Naive thymus-derived CD4-positive, alpha-beta T cell (primary cell): ENCODE measurements around the gene GSTM1. TPM values are rescaled to one million over a fixed set of nuclear protein-coding genes. Genes with fewer than 3 reads are reported as not detected.

ENCODE experiments used
- ATAC-seq: fragments of 150-1000 bp; cut with Tn5 transposase; 2 replicates; pipeline ENCODE4 v1.10.0; 2021; ENCODE audit warnings: mild to moderate bottlenecking, moderate library complexity
- CTCF ChIA-PET: fragments of 350-600 bp; sonication (Branson Sonifier 250); formaldehyde crosslinking; loops from one replicate; lab custom pipeline; 2021; ENCODE audit warnings: antibody characterized with exemption; lab: Charles Lee
- POLR2A ChIA-PET: fragments of 350-600 bp; sonication (Branson Sonifier 250); formaldehyde crosslinking; loops from one replicate; lab custom pipeline; 2021; ENCODE audit warnings: antibody characterized with exemption, inconsistent platforms; lab: Charles Lee
- DNase-seq, 9 donors: peaks; one replicate each; pipeline versions ENCODE4 v3.0.0 to v3.0.0-alpha.2; 2020 to 2022; ENCODE audit warnings: mixed read lengths in 1 of 9
- H3K27ac ChIP-seq: one replicate; pipeline ENCODE4 v1.7.0; 2013; ENCODE audit warnings: mild to moderate bottlenecking, low read depth, low read length, moderate library complexity
- H3K27me3 ChIP-seq, 2 donors: one replicate each; pipeline ENCODE4 v1.7.0; 2013; ENCODE audit warnings: low read length in 2 of 2, mild to moderate bottlenecking in 2 of 2, moderate library complexity in 2 of 2; ENCODE audit not compliant: control insufficient read depth in 2 of 2, insufficient read depth in 2 of 2
- H3K36me3 ChIP-seq, 3 experiments: 1 replicate in 2 of 3; 2 replicates in 1 of 3; pipeline ENCODE4 v1.7.0; 2013; ENCODE audit warnings: low read length in 3 of 3, mild to moderate bottlenecking in 3 of 3, moderate library complexity in 1 of 3; ENCODE audit not compliant: insufficient read depth in 3 of 3, control insufficient read depth in 2 of 3
- H3K4me1 ChIP-seq, 2 donors: one replicate each; pipeline ENCODE4 v1.7.0; 2013; ENCODE audit warnings: low read length in 2 of 2, mild to moderate bottlenecking in 2 of 2, moderate library complexity in 1 of 2; ENCODE audit not compliant: control insufficient read depth in 2 of 2, insufficient read depth in 2 of 2
- H3K4me3 ChIP-seq: 2 replicates; pipeline ENCODE4 v1.7.0; 2013; ENCODE audit warnings: mild to moderate bottlenecking, low read length
- H3K9me3 ChIP-seq, 3 experiments: 1 replicate in 2 of 3; 2 replicates in 1 of 3; pipeline ENCODE4 v1.7.0; 2013; ENCODE audit warnings: low read length in 3 of 3; ENCODE audit not compliant: control insufficient read depth in 2 of 3
- H3K27ac Mint-ChIP-seq, 9 donors: one replicate each; pipeline ENCODE4 v1.8.0; 2020 to 2022; ENCODE audit warnings: mixed read lengths in 9 of 9, mild to moderate bottlenecking in 8 of 9, moderate library complexity in 5 of 9, inconsistent platforms in 2 of 9
- H3K27me3 Mint-ChIP-seq, 5 donors: one replicate each; pipeline ENCODE4 v1.8.0; 2021 to 2022; ENCODE audit warnings: mixed read lengths in 5 of 5, mild to moderate bottlenecking in 1 of 5
- H3K36me3 Mint-ChIP-seq, 5 donors: one replicate each; pipeline ENCODE4 v1.8.0; 2020 to 2022; ENCODE audit warnings: mixed read lengths in 5 of 5, mild to moderate bottlenecking in 3 of 5, inconsistent platforms in 1 of 5
- H3K4me1 Mint-ChIP-seq, 7 donors: one replicate each; pipeline ENCODE4 v1.8.0; 2020 to 2022; ENCODE audit warnings: mixed read lengths in 7 of 7, mild to moderate bottlenecking in 3 of 7, inconsistent platforms in 1 of 7
- H3K4me3 Mint-ChIP-seq, 10 donors: one replicate each; pipeline ENCODE4 v1.8.0; 2020 to 2022; ENCODE audit warnings: mild to moderate bottlenecking in 10 of 10, mixed read lengths in 10 of 10, moderate library complexity in 6 of 10, inconsistent platforms in 2 of 10
- H3K9me3 Mint-ChIP-seq, 11 donors: one replicate each; pipeline ENCODE4 v1.8.0; 2020 to 2022; ENCODE audit warnings: mixed read lengths in 11 of 11, mild to moderate bottlenecking in 4 of 11, inconsistent platforms in 1 of 11, moderate library complexity in 1 of 11
- intact Hi-C, 2 donors: fragments of 100-400 bp; cut with micrococcal nuclease; formaldehyde crosslinking; loops; one replicate each; pipeline ENCODE4 v1.15.1; 2023
- polyA plus RNA-seq, 2 donors: library from polyadenylated mRNA; unstranded; fragments of 300-500 nt; fragmentation: Illumina TruSeq; gene quantifications; one replicate each; pipeline ENCODE4 v1.2.3, GENCODE V29; 2021
- total RNA-seq, 6 experiments: library from RNA in 5 of 6; stranded (reverse) in 5 of 6; gene quantifications; 1 replicate in 5 of 6; 2 replicates in 1 of 6; pipeline ENCODE4 v1.2.3 and lab custom pipeline; 2021 to 2026

The GSTM1 gene
- total and polyA plus RNA-seq, 7 experiments from 2014 or later: 45.9 to 83.6 (median 62.4) TPM; not detected in 4

- Histone ChIP-seq H3K36me3 (no peaks in the 10 kb centered on the region), H3K27me3 (no peaks in the 10 kb centered on the region), H3K4me1 (peaks cover 3 to 6% of the 10 kb centered on the region in 2 donors), H3K27ac (no peak overlapping the region), H3K9me3 (no peaks in the 10 kb centered on the region), H3K4me3 (no peak overlapping the region)
- peaks cover 7 to 15% (median 10%) of the 10 kb centered on the region in 7 donors for H3K4me1 Mint-ChIP-seq
- no peaks in the 10 kb centered on the region for H3K9me3 Mint-ChIP-seq
- no peak overlapping the region for H3K4me3 Mint-ChIP-seq
- ATAC-seq (no peak), DNase-seq (no peak)
- intact Hi-C loops: no loop called here
- ChIA-PET POLR2A (interaction anchor here (1.3 kb wide), 1 partner anchor 9 kb away, joined by 3 read pairs; no protein-coding TSS in a partner anchor), CTCF (interaction anchor here (0.6 to 6.1 kb wide), 7 partner anchors 11 to 988 kb away, joined by 3 to 42 read pairs (median 6); partner anchors contain the start of gene AHCYL1)
- H3K27me3 Mint-ChIP-seq: peaks cover 0 to 41% (median 3%) of the 10 kb centered on the region in 5 donors
- H3K36me3 Mint-ChIP-seq: no peaks in the 10 kb centered on the region
- no peak overlapping the region for H3K27ac Mint-ChIP-seq
Measured at GRCh38 chr1:109650609-109651008, 37.0 kb upstream of the GSTM1 start.

DNA sequence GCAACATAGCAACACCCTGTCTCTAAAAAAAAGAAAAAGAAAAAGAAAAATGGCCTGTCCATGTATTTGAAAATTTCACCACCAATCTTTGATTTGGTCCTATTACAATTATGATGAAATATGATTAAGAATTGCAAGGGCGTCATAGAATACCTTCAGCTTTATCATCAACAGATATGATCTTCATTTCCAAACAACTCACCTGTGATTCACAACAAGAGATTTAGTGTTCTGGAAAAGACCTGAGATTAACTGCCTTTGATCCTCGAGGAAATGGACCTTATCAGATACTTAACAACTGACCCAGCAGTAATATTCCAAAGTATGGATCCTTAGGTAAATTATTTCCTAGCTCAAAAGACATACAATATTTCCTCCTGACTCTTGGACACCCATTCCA is 35.2 kb upstream of the GSTM1 start:
- ATAC-seq (no peak), DNase-seq (no peak)
- Mint-ChIP-seq H3K4me3 (no peak overlapping the region), H3K9me3 (no peaks in the 10 kb centered on the region), H3K27me3 (peaks cover 0 to 38% (median 3%) of the 10 kb centered on the region in 5 donors), H3K36me3 (no peaks in the 10 kb centered on the region), H3K4me1 (peaks cover 10 to 29% (median 23%) of the 10 kb centered on the region in 7 donors), H3K27ac (no peak overlapping the region)
- Histone ChIP-seq H3K27ac (no peak overlapping the region), H3K9me3 (no peaks in the 10 kb centered on the region), H3K4me3 (no peak overlapping the region), H3K36me3 (peaks cover 0 to 5% (median 0%) of the 10 kb centered on the region in 3 experiments), H3K27me3 (no peaks in the 10 kb centered on the region), H3K4me1 (peaks cover 6 to 9% of the 10 kb centered on the region in 2 donors)
- intact Hi-C loops: no loop called here
- ChIA-PET POLR2A (no interaction called here), CTCF (interaction anchor here (0.7 to 6.1 kb wide), 5 partner anchors 9 to 332 kb away, joined by 4 to 42 read pairs (median 5); partner anchors contain the start of gene AHCYL1)

- Histone ChIP-seq H3K4me3 (no peak overlapping the region), H3K36me3 (peaks cover 0 to 5% (median 0%) of the 10 kb centered on the region in 3 experiments), H3K9me3 (no peaks in the 10 kb centered on the region), H3K4me1 (peaks cover 6 to 9% of the 10 kb centered on the region in 2 donors), H3K27ac (no peak overlapping the region), H3K27me3 (no peaks in the 10 kb centered on the region)
- Mint-ChIP-seq H3K9me3 (no peaks in the 10 kb centered on the region), H3K27me3 (peaks cover 0 to 38% (median 3%) of the 10 kb centered on the region in 5 donors), H3K4me1 (peaks cover 10 to 32% (median 24%) of the 10 kb centered on the region in 7 donors), H3K4me3 (peak overlapping the region in 2 of 10 donors; percentile 51 to 94), H3K27ac (peak overlapping the region in 1 of 9 donors; percentile 36), H3K36me3 (peaks cover 0 to 1% (median 0%) of the 10 kb centered on the region in 5 donors)
- CTCF ChIA-PET: interaction anchor here (1.2 to 6.1 kb wide), 3 partner anchors 10 to 122 kb away, joined by 4 to 42 read pairs (median 21); no protein-coding TSS in a partner anchor
- DNase-seq: no peak
- no peak for ATAC-seq
- POLR2A ChIA-PET: no interaction called here
- intact Hi-C loops: no loop called here
Measured at GRCh38 chr1:109653306-109653705, 34.3 kb upstream of the GSTM1 start.

DNA sequence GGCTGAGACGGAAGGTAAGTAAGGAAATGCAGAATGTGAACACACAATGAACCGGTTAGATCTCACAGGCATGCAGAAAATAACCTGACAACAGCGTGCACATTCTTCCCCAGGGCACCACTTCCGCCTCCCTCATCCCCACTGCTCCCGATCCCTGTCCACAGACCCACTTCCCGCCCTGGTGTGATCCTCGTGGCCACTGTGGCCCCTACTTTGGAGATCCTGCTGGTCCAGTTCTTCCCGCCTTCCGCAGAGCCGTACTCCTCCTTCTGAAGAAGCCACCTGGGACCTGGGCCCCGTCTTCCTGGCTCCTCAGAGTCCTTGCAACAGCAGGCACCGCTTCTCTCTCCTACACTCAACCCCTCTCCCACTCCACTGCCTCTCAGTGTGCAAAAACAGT is 33.1 kb upstream of the GSTM1 start:
- H3K27ac Mint-ChIP-seq: peak overlapping the region in 2 of 9 donors; percentile 53 to 85
- no peaks in the 10 kb centered on the region for H3K9me3 Mint-ChIP-seq
- H3K27ac ChIP-seq: no peak overlapping the region
- peaks cover 0 to 38% (median 0%) of the 10 kb centered on the region in 5 donors for H3K27me3 Mint-ChIP-seq
- no peaks in the 10 kb centered on the region for H3K27me3 ChIP-seq
- peaks cover 6 to 9% of the 10 kb centered on the region in 2 donors for H3K4me1 ChIP-seq
- no peak for DNase-seq
- intact Hi-C loops: no loop called here
- peaks cover 0 to 6% (median 0%) of the 10 kb centered on the region in 5 donors for H3K36me3 Mint-ChIP-seq
- H3K4me3 ChIP-seq: no peak overlapping the region
- peaks cover 10 to 36% (median 24%) of the 10 kb centered on the region in 7 donors for H3K4me1 Mint-ChIP-seq
- ChIA-PET CTCF (interaction anchor here (1.1 to 5.2 kb wide), 2 partner anchors 12 to 120 kb away, joined by 3 to 41 read pairs; no protein-coding TSS in a partner anchor), POLR2A (interaction anchor here (0.7 kb wide), 1 partner anchor 191 kb away, joined by 4 read pairs; no protein-coding TSS in a partner anchor)
- no peaks in the 10 kb centered on the region for H3K9me3 ChIP-seq
- H3K36me3 ChIP-seq: peaks cover 0 to 5% (median 0%) of the 10 kb centered on the region in 3 experiments
- no peak for ATAC-seq
- peak overlapping the region in 6 of 10 donors; percentile 7 to 94 (median 70) for H3K4me3 Mint-ChIP-seq

- Histone ChIP-seq H3K4me3 (peak within 1 kb of the TSS; percentile 89), H3K27me3 (no peaks in the 10 kb centered on the region), H3K27ac (peak within 1 kb of the TSS; percentile 67), H3K9me3 (no peaks in the 10 kb centered on the region), H3K4me1 (peaks cover 6 to 9% of the 10 kb centered on the region in 2 donors), H3K36me3 (peaks cover 0 to 5% (median 0%) of the 10 kb centered on the region in 3 experiments)
- H3K9me3 Mint-ChIP-seq: no peaks in the 10 kb centered on the region
- intact Hi-C loops: loop anchor here (1.0 kb wide), 2 partner anchors 12 to 13 kb away; partner anchors contain the start of gene GSTM2 (in 1 of the 2)
- peak; percentile 88 for ATAC-seq
- peak in 8 of 9 donors; percentile 18 to 76 (median 38) for DNase-seq
- POLR2A ChIA-PET: interaction anchor here (0.6 to 0.7 kb wide), 3 partner anchors 9 to 12 kb away, joined by 4 to 5 read pairs (median 4); no protein-coding TSS in a partner anchor
- peak within 1 kb of the TSS; percentile 76 to 94 (median 87) for H3K27ac Mint-ChIP-seq
- peaks cover 10 to 36% (median 24%) of the 10 kb centered on the region in 7 donors for H3K4me1 Mint-ChIP-seq
- CTCF ChIA-PET: interaction anchor here (0.5 to 5.2 kb wide), 6 partner anchors 14 to 577 kb away, joined by 3 to 41 read pairs (median 3); no protein-coding TSS in a partner anchor
- peaks cover 0 to 28% (median 0%) of the 10 kb centered on the region in 5 donors for H3K27me3 Mint-ChIP-seq
- H3K36me3 Mint-ChIP-seq: peaks cover 0 to 6% (median 0%) of the 10 kb centered on the region in 5 donors
- H3K4me3 Mint-ChIP-seq: peak within 1 kb of the TSS; percentile 87 to 96 (median 94)
Measured at GRCh38 chr1:109655615-109656519, 31.8 kb upstream of the GSTM1 start, which contains the start of gene GSTM4. GSTM4 (plus strand) TSS chr1:109656099; CDS start chr1:109656390, 291 bp downstream.

GRCh38 chr1:109657395-109657794 is 30.2 kb upstream of the GSTM1 start:
- DNase-seq (no peak), ATAC-seq (no peak)
- Histone ChIP-seq H3K4me1 (peaks cover 6 to 9% of the 10 kb centered on the region in 2 donors), H3K36me3 (peaks cover 0 to 5% (median 0%) of the 10 kb centered on the region in 3 experiments), H3K4me3 (no peak overlapping the region), H3K9me3 (no peaks in the 10 kb centered on the region), H3K27me3 (no peaks in the 10 kb centered on the region), H3K27ac (no peak overlapping the region)
- intact Hi-C loops: no loop called here
- H3K9me3 Mint-ChIP-seq: no peaks in the 10 kb centered on the region
- peaks cover 10 to 36% (median 26%) of the 10 kb centered on the region in 7 donors for H3K4me1 Mint-ChIP-seq
- POLR2A ChIA-PET: no interaction called here
- H3K27me3 Mint-ChIP-seq: peaks cover 0 to 15% (median 0%) of the 10 kb centered on the region in 5 donors
- H3K4me3 Mint-ChIP-seq: peak overlapping the region in 9 of 10 donors; percentile 42 to 96 (median 83)
- H3K36me3 Mint-ChIP-seq: peaks cover 0 to 6% (median 0%) of the 10 kb centered on the region in 5 donors
- CTCF ChIA-PET: interaction anchor here (5.2 kb wide), 1 partner anchor 15 kb away, joined by 41 read pairs; no protein-coding TSS in a partner anchor
- H3K27ac Mint-ChIP-seq: peak overlapping the region in 4 of 9 donors; percentile 36 to 60 (median 46)
